ENCODE results near the gene TIGD1.
A peak's percentile ranks its signal among the peaks of the same experiment; 100 is the strongest.

Gene TIGD1

DNA sequence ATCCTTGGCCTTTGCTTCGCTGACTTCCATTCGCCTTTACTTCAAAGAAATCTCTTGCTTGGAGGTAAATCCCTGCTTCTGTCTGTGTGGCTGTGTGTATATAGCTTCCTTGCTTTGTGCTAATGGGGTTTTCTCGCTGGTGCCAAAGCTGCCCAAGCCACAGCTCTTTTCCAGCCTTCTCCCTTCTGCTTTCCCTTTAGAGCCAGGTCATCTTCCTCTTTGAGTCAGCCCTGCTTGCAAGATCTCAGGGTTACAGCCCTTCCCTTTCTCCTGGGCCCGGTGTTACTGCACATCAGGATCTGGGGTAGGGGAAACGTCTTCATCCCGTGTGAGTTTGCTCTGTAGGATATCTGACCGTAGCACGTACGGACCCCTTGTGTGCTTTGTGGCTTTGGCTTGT lies 19.2 kb upstream of the TIGD1 start:
- no peak for TF ChIP-seq CTCF (IDR thresholded peaks at IDR 0.05; ENCODE audit: low read length, missing control alignments)
- DNase-seq (ENCODE audit: low read depth) = no peak
- no peak overlapping the region for H3K4me3 ChIP-seq (replicated peaks; ENCODE audit: low read depth, low read length)

DNA sequence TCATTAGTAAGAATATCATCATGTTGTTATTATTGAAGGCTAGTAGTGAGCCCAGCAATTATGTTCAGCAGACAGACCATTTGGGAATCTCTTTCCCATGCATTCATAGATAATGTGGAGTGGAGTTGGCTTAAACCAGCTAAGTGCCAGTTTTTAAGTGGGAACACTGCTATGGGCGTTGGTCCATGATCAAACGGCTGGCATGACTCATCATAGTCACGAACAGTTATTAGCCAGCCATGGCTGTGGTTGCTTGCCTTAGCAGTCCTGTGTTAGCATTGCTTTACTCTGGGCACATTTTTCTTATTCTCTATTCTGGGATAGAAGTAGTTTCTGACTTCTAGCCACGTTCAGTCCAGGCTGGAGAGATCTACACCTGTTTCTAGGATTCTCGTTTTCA lies 17.8 kb upstream of the TIGD1 start:
- no peak overlapping the region for H3K4me3 ChIP-seq (replicated peaks; ENCODE audit: low read depth, low read length)
- no peak for TF ChIP-seq CTCF (IDR thresholded peaks at IDR 0.05; ENCODE audit: low read length, missing control alignments)
- DNase-seq (ENCODE audit: low read depth) = peak; percentile 65

DNA sequence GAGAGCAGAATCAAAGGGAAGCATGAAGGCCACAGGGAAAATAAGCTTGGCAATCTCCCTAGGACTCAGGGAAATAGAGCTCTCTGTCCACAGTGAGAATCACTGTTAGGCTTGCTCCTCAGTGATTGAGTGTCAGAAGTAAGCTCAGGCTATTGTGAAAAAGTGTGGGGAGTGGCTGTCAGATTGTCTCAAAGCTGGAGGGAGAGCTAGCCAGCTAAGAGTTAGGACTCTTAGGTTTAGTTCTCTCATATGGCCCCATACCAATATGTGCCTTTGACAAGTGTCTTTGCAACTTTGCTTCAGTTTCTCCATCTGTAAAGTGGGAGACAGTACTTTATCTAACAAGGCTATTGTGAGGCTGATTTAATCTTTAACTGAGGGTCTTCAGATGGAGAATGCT lies 17.4 kb upstream of the TIGD1 start:
- TF ChIP-seq CTCF (IDR thresholded peaks at IDR 0.05; ENCODE audit: low read length, missing control alignments) = no peak
- no peak for DNase-seq (ENCODE audit: low read depth)
- no peak overlapping the region for H3K4me3 ChIP-seq (replicated peaks; ENCODE audit: low read depth, low read length)

GRCh38 chr2:232563580-232563979 lies 13.2 kb upstream of the TIGD1 start:
- TF ChIP-seq CTCF (IDR thresholded peaks at IDR 0.05; ENCODE audit: low read length, missing control alignments) = no peak
- no peak overlapping the region for H3K4me3 ChIP-seq (replicated peaks; ENCODE audit: low read depth, low read length)
- no peak for DNase-seq (ENCODE audit: low read depth)

DNA sequence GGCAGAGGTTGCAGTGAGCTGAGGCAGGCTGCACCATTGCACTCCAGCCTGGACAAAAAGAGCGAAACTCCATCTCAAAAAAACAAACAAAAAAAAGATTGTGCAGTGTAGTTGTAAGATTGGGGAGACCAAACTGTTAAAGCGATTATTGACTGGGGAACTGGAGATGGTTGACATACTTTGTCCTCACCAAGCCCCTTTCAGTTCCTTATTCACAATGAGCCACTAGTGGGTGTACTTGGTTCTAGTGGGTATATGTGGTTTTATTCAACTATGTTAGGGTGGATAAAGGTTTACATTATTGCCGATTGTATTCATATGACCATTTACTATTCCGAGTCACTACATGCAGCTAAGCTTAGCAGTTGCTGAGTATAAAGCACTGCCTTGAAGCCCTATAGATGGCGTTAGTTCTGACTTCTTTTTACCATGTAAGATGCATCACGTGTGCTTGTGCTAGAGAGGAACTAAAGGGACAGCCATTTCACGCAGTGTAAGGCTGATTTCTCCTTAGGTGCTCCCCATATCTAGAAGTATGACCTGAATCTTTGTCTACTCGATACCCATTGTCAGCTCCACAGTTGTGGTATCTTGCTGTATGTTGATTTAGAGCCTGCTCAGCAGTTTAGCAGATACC lies 12.3 kb upstream of the TIGD1 start:
- H3K4me3 ChIP-seq (replicated peaks; ENCODE audit: low read depth, low read length) = no peak overlapping the region
- DNase-seq (ENCODE audit: low read depth) = no peak
- no peak for TF ChIP-seq CTCF (IDR thresholded peaks at IDR 0.05; ENCODE audit: low read length, missing control alignments)

DNA sequence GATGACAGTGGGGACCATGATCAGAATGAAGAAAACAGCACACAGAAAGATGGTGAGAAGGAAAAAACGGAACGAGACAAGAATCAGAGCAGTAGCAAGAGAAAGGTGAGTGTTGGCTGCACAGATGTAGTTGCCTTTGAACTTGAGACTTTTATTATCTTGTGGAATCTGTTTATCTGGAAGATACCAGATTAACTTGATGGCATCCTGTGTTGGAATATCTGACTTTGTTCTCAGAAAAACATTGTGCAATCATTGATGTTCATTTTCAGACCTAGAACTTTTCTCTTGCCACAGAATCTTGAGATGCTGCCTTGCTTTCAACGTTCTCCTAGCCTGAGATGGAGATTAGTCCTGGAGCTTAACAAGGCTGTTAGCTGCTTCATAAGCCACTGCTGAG lies 6.1 kb upstream of the TIGD1 start:
- no peak for DNase-seq (ENCODE audit: low read depth)
- no peak overlapping the region for H3K4me3 ChIP-seq (replicated peaks; ENCODE audit: low read depth, low read length)
- no peak for TF ChIP-seq CTCF (IDR thresholded peaks at IDR 0.05; ENCODE audit: low read length, missing control alignments)

DNA sequence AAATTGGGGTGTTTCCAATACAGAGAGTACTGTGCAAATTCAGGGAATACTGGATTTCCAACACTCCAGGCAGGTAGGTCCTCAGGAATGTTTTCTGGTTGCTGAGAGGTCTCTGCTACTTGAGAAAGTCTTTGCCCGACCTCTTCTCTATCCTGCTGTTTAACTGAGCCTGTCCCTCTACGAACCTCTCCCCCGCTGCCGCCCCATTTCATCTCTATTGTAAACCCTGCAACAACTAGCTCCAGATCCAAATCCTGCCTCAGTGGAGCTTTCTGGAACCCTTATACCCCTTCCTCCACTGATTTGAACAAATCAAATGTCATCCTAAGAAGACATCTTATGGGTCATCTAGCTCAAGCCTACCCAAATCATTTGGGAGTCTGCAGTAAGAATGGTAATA lies 1.4 kb upstream of the TIGD1 start:
- DNase-seq (ENCODE audit: low read depth) = no peak
- peak overlapping the region; percentile 95 for H3K4me3 ChIP-seq (replicated peaks; ENCODE audit: low read depth, low read length)
- TF ChIP-seq CTCF (IDR thresholded peaks at IDR 0.05; ENCODE audit: low read length, missing control alignments) = no peak
